NB4 (cell line): ENCODE results near the gene TBC1D8B.

ENCODE experiments used
- DNase-seq: peaks from one replicate; pipeline ENCODE4 v3.0.0; 2010; ENCODE audit warnings: low read depth
- H3K4me3 ChIP-seq: one replicate; pipeline ENCODE4 v1.5.1; 2011; ENCODE audit warnings: mild to moderate bottlenecking, low read depth, low read length, moderate library complexity
- MYC ChIP-seq: IDR thresholded peaks from 2 replicates; pipeline ENCODE4 v1.6.1; 2011; ENCODE audit warnings: low read depth, low read length
- POLR2A ChIP-seq: IDR thresholded peaks from 2 replicates; pipeline ENCODE4 v1.6.1; 2011; ENCODE audit warnings: mild to moderate bottlenecking; ENCODE audit not compliant: insufficient read length; ENCODE audit errors: extremely low read depth
- TF ChIP-seq, protein P1 (sequence below): IDR thresholded peaks from 2 replicates; pipeline ENCODE4 v1.6.1; 2011; ENCODE audit warnings: low read depth, low read length
- TF ChIP-seq, protein P2 (sequence below): IDR thresholded peaks from one replicate; pipeline ENCODE4 v1.5.1; 2012; ENCODE audit warnings: low read depth, low read length

Gene TBC1D8B

DNA sequence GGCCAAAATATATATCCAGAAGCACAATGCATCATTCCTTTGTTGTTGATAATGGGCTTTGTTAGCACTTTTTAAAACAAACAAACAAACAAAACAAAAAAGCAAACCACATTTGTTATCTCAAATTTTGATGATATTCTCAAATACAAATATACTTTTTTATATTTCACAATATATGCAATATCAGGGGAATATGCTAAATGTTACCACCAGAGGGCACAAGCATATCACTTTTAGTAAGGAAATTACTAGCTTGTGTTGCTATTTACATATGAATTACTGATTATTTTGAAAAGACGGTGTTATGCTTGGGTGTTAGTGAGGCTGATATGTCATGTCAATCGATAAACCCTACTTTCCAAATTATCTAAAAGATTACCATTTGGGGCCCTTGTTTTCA lies 71.6 kb downstream of the TBC1D8B start:
- DNase-seq, result peak; percentile 33
- TF ChIP-seq MYC, result no peak
- TF ChIP-seq, protein P1, sequence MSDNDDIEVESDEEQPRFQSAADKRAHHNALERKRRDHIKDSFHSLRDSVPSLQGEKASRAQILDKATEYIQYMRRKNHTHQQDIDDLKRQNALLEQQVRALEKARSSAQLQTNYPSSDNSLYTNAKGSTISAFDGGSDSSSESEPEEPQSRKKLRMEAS, result no peak
- TF ChIP-seq POLR2A, result no peak
- TF ChIP-seq, protein P2, sequence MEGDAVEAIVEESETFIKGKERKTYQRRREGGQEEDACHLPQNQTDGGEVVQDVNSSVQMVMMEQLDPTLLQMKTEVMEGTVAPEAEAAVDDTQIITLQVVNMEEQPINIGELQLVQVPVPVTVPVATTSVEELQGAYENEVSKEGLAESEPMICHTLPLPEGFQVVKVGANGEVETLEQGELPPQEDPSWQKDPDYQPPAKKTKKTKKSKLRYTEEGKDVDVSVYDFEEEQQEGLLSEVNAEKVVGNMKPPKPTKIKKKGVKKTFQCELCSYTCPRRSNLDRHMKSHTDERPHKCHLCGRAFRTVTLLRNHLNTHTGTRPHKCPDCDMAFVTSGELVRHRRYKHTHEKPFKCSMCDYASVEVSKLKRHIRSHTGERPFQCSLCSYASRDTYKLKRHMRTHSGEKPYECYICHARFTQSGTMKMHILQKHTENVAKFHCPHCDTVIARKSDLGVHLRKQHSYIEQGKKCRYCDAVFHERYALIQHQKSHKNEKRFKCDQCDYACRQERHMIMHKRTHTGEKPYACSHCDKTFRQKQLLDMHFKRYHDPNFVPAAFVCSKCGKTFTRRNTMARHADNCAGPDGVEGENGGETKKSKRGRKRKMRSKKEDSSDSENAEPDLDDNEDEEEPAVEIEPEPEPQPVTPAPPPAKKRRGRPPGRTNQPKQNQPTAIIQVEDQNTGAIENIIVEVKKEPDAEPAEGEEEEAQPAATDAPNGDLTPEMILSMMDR, result no peak
- no peak overlapping the region for H3K4me3 ChIP-seq

DNA sequence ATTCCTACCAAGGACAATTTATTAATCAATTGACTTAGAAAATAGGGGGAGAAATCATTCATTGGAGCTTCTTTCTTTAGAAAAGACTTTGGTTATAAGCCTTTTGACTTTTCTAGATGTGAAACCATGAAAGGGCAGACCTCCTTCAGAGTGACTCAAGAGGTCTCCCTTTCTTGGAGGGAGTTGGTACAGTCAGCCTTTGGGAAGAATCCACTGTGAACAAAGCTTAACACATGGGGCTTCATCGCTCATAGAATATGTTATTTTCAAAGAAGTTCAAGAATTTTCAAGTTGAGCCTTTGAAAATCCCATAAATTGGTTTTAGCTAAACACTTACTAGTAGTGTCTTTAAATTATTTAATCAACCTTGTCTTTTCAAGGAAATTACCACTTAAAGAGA lies 72.7 kb downstream of the TBC1D8B start:
- H3K4me3 ChIP-seq, result no peak overlapping the region
- no peak for DNase-seq
- no peak for TF ChIP-seq POLR2A
- TF ChIP-seq, protein P1, result no peak
- TF ChIP-seq, protein P2, result no peak
- no peak for TF ChIP-seq MYC

DNA sequence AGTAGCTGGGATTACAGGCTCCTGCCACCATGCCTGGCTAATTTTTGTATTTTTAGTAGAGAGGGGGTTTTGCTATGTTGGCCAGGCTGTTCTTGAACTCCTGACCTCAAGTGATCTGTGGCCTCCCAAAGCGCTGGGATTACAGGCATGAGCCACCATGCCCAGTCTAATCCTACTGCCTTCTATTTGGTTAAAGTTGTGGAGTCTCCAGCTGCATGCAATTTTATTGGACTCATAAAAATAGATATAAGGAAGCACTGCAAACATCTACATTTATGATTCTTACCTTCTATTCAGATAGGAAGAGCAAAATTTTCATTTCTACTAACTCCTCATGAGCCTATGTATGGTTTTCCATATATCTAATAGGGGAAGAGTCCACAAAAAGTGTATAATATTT lies 87.0 kb downstream of the TBC1D8B start:
- no peak overlapping the region for H3K4me3 ChIP-seq
- TF ChIP-seq, protein P2, result no peak
- no peak for TF ChIP-seq MYC
- TF ChIP-seq POLR2A, result no peak
- no peak for DNase-seq

DNA sequence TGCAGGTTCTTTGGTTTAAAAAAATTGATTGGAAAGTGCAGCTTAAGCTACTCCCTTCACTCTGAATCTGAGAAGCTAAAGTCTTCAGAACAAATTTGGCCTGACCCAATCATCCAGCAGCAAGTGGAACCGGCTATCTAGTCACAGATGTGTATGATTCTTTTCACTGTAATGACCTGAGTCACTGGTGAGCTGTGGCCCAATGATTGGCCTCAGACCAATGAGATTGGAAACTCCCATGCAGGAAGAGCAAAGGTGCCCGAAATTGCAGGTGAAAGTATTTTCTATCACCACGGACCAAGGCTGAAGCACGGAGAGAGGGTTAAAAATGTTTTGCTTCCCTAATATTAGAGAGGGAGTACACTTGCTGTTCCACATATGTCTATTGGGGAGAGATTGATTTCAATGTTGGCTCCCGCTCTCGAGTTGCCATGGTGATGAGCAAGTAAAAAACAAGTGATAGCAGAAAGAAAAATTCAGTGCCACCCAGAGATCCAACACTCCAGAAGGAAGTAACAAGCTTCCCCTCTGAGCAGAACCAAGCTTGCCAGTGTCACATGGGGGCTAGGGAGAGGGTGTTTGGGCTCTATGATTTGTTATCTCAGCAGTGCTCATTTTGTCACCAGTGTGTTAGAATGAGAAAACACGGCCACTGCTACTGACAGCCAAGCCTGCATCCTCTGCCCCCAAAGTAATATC lies 89.4 kb downstream of the TBC1D8B start:
- TF ChIP-seq, protein P2, result no peak
- TF ChIP-seq POLR2A (no peak), MYC (no peak)
- TF ChIP-seq, protein P1, result no peak
- no peak for DNase-seq
- no peak overlapping the region for H3K4me3 ChIP-seq

DNA sequence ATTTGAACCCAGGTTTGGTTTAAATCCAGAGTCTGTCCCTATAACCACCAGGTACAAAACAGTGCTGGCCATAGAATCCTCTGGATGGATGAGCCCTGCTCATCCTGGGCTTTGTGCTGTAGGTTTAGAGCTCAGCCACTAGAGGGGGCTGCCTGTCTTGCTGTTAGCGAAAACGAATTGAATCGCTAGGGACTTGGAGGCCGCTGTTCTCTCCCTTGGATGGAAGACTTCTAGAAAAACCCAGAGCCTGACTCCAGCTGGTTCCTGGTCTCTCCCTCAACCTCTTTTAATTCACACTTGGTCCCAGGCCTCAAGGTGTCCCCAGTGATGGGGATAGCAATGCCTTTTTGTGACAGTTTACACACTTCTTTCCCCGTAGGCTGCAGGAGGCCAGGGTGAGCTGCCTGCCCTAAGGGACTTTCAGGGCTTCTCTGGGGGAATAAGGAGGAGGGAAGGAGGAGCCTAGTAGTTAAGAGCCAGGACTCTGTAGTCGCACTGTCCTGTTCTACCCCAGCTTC lies 92.0 kb downstream of the TBC1D8B start:
- no peak for TF ChIP-seq POLR2A
- no peak for TF ChIP-seq MYC
- TF ChIP-seq, protein P2, result peak; percentile 77
- TF ChIP-seq, protein P1, result no peak
- peak; percentile 54 for DNase-seq
- H3K4me3 ChIP-seq, result no peak overlapping the region

DNA sequence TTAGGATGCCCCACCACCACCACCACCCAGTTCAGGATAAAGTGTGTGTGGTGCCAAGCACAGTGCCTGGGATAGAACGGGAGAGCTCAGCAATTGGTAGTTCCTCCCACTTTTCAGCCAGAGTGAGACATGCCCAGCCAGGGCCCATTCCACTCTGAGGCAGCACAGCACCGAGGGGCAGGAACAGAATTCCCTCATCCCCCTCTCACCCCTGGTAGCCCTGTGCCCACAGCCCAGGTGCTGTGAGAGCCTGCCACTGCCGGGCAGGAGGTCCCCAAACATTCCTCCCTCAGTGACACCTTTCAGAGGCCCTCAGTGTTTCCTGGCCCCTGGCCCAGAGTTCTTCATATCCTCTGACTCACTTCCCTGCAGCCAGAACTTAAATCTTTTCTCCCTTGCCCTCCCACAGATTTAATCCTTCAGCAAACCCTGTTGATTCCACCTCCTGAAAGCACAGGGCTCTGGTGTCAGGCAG lies 92.5 kb downstream of the TBC1D8B start:
- H3K4me3 ChIP-seq, result no peak overlapping the region
- DNase-seq, result no peak
- no peak for TF ChIP-seq POLR2A
- no peak for TF ChIP-seq MYC
